K562 (cell line): Measurements from ENCODE around the gene NELFE. TPM values are rescaled to one million over a fixed set of nuclear protein-coding genes. Genes with fewer than 3 reads are reported as not detected.

Experiments
- ATF1 ChIP-seq, 2 experiments: fragments of 450-650 bp in 1 of 2; IDR thresholded peaks; 2 replicates each; pipeline ENCODE4 v1.6.1; 2016; ENCODE audit warnings: missing compliant biosample characterization in 1 of 2, missing genetic modification characterization in 1 of 2
- CEBPB ChIP-seq: fragments of 450-650 bp; IDR thresholded peaks from 2 replicates; pipeline ENCODE4 v1.6.1; 2016; ENCODE audit warnings: missing genetic modification characterization, missing compliant biosample characterization
- DACH1 ChIP-seq: fragments of 450-650 bp; IDR thresholded peaks from 2 replicates; pipeline ENCODE4 v1.6.1; 2018; ENCODE audit not compliant: partially characterized antibody
- DMBX1 ChIP-seq: fragments of 250-450 bp; sonication (Bioruptor Pico); IDR thresholded peaks from 2 replicates; pipeline ENCODE4 v1.8.0; 2022; ENCODE audit warnings: inconsistent platforms, mild to moderate bottlenecking, moderate library complexity, borderline replicate concordance
- GATAD2B ChIP-seq: fragments of 450-650 bp; IDR thresholded peaks from 2 replicates; pipeline ENCODE4 v1.6.1; 2017; ENCODE audit warnings: mild to moderate bottlenecking, borderline replicate concordance
- MECOM ChIP-seq: fragments of 250-450 bp; sonication (Bioruptor Pico); IDR thresholded peaks from 2 replicates; pipeline ENCODE4 v1.8.0; 2022; ENCODE audit warnings: inconsistent platforms
- MLLT1 ChIP-seq, 2 experiments: fragments of 450-650 bp; IDR thresholded peaks; 2 replicates each; pipeline ENCODE4 v1.6.1; 2016
- NFRKB ChIP-seq: fragments of 450-650 bp; IDR thresholded peaks from 2 replicates; pipeline ENCODE4 v1.6.1; 2016; ENCODE audit warnings: low read depth
- NR2C2 ChIP-seq, 2 experiments: fragments of 200-800 bp in 1 of 2; sonication (Bioruptor generic) in 1 of 2; sonication (generic) in 1 of 2; formaldehyde crosslinking in 1 of 2; IDR thresholded peaks; 2 replicates each; pipeline versions ENCODE4 v1.6.1 to v1.8.0; 2016 to 2022; ENCODE audit warnings: mild to moderate bottlenecking in 1 of 2, missing compliant biosample characterization in 1 of 2, missing genetic modification characterization in 1 of 2, missing genetic modification reagents in 1 of 2
- OTX1 ChIP-seq: fragments of 450-650 bp; formaldehyde crosslinking; IDR thresholded peaks from 2 replicates; pipeline ENCODE4 v1.4.0; 2022; ENCODE audit warnings: mild to moderate bottlenecking
- POLR2G ChIP-seq: fragments of 200-400 bp; formaldehyde crosslinking; IDR thresholded peaks from 2 replicates; pipeline ENCODE4 v1.6.1; 2017; ENCODE audit warnings: low read depth, mild to moderate bottlenecking, antibody characterized with exemption, low read length, moderate library complexity
- RBBP5 ChIP-seq: fragments of 200-600 bp; sonication (generic); IDR thresholded peaks from 2 replicates; pipeline ENCODE4 v1.6.1; 2012; ENCODE audit warnings: borderline replicate concordance, mild to moderate bottlenecking, low read length, control low read depth, inconsistent platforms; ENCODE audit not compliant: insufficient read depth, poor library complexity, severe bottlenecking
- RNF2 ChIP-seq: sonication (generic); IDR thresholded peaks from 2 replicates; pipeline ENCODE4 v1.6.1; 2016
- SNIP1 ChIP-seq: fragments of 450-650 bp; IDR thresholded peaks from 2 replicates; pipeline ENCODE4 v1.7.1; 2017; ENCODE audit warnings: low read depth, mild to moderate bottlenecking
- SRSF7 ChIP-seq: fragments of 200-400 bp; formaldehyde crosslinking; optimal IDR thresholded peaks from 2 replicates; pipeline ENCODE3; 2017; ENCODE audit warnings: mild to moderate bottlenecking, low read depth, low read length
- TFAP4 ChIP-seq: sonication (generic); formaldehyde crosslinking; IDR thresholded peaks from 2 replicates; pipeline ENCODE4 v1.8.0; 2022; ENCODE audit warnings: missing genetic modification reagents, mild to moderate bottlenecking, moderate library complexity, borderline replicate concordance
- THRAP3 ChIP-seq: fragments of 450-650 bp; IDR thresholded peaks from 2 replicates; pipeline ENCODE4 v1.6.1; 2016; ENCODE audit warnings: mild to moderate bottlenecking, inconsistent platforms, borderline replicate concordance
- ZNF23 ChIP-seq: fragments of 250-450 bp; sonication (Bioruptor Pico); IDR thresholded peaks from 2 replicates; pipeline ENCODE4 v1.4.0; 2020; ENCODE audit warnings: mild to moderate bottlenecking
- ZNF644 ChIP-seq: fragments of 200-800 bp; sonication (Bioruptor generic); IDR thresholded peaks from 2 replicates; pipeline ENCODE4 v1.6.1; 2016; ENCODE audit warnings: low read depth, missing genetic modification characterization, missing compliant biosample characterization
- polyA plus RNA-seq, 8 experiments: library from polyadenylated mRNA; depleted of rRNA in 4 of 8; stranded (reverse) in 5 of 8; unstranded in 3 of 8; fragments of >200 nt; fragmentation: Nextera tagmentation in 2 of 8; fragmentation: Illumina TruSeq in 1 of 8; extraction: Ambion mirVana in 2 of 8; extraction: Trizol in 1 of 8; gene quantifications; 2 replicates each; pipeline versions ENCODE4 v1.2.1 to v1.2.3, GENCODE V29; 2011 to 2014; ENCODE audit warnings: inconsistent platforms in 1 of 8, missing spikeins in 1 of 8
- total RNA-seq, 7 experiments: library from RNA; depleted of rRNA in 6 of 7; stranded (reverse); fragments of >200 nt in 6 of 7; fragmentation: Illumina TruSeq in 2 of 7; extraction: Trizol in 2 of 7; gene quantifications; 2 replicates each; pipeline versions ENCODE4 v1.2.1 to v1.2.3, GENCODE V29; 2011 to 2021; ENCODE audit warnings: low replicate concordance in 1 of 7
- TF ChIP-seq, protein P1 (sequence below): sonication (generic); formaldehyde crosslinking; IDR thresholded peaks from 2 replicates; pipeline ENCODE4 v1.9.0; 2022; ENCODE audit warnings: mild to moderate bottlenecking, missing genetic modification reagents
- TF ChIP-seq, protein P2 (sequence below): fragments of 450-650 bp; conservative IDR thresholded peaks from 2 replicates; pipeline ENCODE4 v1.6.1; 2016; ENCODE audit warnings: missing genetic modification characterization, low read depth, mild to moderate bottlenecking, missing compliant biosample characterization, moderate library complexity

The NELFE gene
- total and polyA plus RNA-seq, 9 of the 15 experiments (the other 6 are each of a cell fraction or from before 2014, with no cell fraction given) = 15.2 to 157 (median 91.5) TPM

GRCh38 chr6:31968791-31969711, 10.3 kb upstream of the NELFE start (continued):
- TF ChIP-seq MLLT1 (IDR thresholded peaks at IDR 0.05) = peak in 1 of 2 experiments; percentile 16; a peak in 1 of 4 replicates
- TF ChIP-seq SRSF7 = no peak
- TF ChIP-seq MECOM = peak; percentile 30; the same call in 1 of the 2 replicates
- no peak for TF ChIP-seq ZNF23 (CRISPR knock-in tag)
- TF ChIP-seq, protein P1, sequence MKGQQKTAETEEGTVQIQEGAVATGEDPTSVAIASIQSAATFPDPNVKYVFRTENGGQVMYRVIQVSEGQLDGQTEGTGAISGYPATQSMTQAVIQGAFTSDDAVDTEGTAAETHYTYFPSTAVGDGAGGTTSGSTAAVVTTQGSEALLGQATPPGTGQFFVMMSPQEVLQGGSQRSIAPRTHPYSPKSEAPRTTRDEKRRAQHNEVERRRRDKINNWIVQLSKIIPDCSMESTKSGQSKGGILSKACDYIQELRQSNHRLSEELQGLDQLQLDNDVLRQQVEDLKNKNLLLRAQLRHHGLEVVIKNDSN (CRISPR knock-in tag) = 0 out of 2 replicates have a peak, but pooled peaks have one; percentile 9
- TF ChIP-seq RNF2 = no peak
- TF ChIP-seq ZNF644 (tag) = 0 out of 2 replicates have a peak, but pooled peaks have one; percentile 47
- 0 out of 2 replicates have a peak, but pooled peaks have one; percentile 6 for TF ChIP-seq TFAP4
- TF ChIP-seq SNIP1 = no peak
- TF ChIP-seq RBBP5 = peak; percentile 37
- TF ChIP-seq CEBPB (tag) = no peak
- TF ChIP-seq DACH1 = no peak
- TF ChIP-seq, protein P2, sequence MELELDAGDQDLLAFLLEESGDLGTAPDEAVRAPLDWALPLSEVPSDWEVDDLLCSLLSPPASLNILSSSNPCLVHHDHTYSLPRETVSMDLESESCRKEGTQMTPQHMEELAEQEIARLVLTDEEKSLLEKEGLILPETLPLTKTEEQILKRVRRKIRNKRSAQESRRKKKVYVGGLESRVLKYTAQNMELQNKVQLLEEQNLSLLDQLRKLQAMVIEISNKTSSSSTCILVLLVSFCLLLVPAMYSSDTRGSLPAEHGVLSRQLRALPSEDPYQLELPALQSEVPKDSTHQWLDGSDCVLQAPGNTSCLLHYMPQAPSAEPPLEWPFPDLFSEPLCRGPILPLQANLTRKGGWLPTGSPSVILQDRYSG (tag) = no peak
- TF ChIP-seq OTX1 = 0 out of 2 replicates have a peak, but pooled peaks have one; percentile 73
- no peak for TF ChIP-seq ATF1 (CRISPR knock-in tag; IDR thresholded peaks at IDR 0.05)
- peak; percentile 23; the same call in 1 of the 2 replicates for TF ChIP-seq ATF1 (tag; IDR thresholded peaks at IDR 0.05)
- peak; percentile 18; the same call in 1 of the 2 replicates for TF ChIP-seq NFRKB
- no peak for TF ChIP-seq GATAD2B
- peak; percentile 30; the same call in 1 of the 2 replicates for TF ChIP-seq NR2C2 (CRISPR knock-in tag; IDR thresholded peaks at IDR 0.05)
- no peak for TF ChIP-seq NR2C2 (tag; IDR thresholded peaks at IDR 0.05)
- TF ChIP-seq POLR2G = peak; percentile 15; the same call in 1 of the 2 replicates
- peak; percentile 65; the same call in 1 of the 2 replicates for TF ChIP-seq DMBX1
- TF ChIP-seq THRAP3 = 0 out of 2 replicates have a peak, but pooled peaks have one; percentile 47
